Caco-2 (cell line): Measurements from ENCODE around the gene GAS7. TPM values are rescaled to one million over a fixed set of nuclear protein-coding genes. Genes with fewer than 3 reads are reported as not detected.

ENCODE experiments used
- BruUV-seq: library from RNA; stranded (reverse); fragments of 400-500 nt; replicated peaks from 2 replicates; lab custom pipeline; 2021; lab: Mats Ljungman, UMichigan
- CTCF ChIA-PET: fragments of 300-600 bp; sonication (Branson Sonifier 250); formaldehyde crosslinking; loops from one replicate; lab custom pipeline; 2022; ENCODE audit warnings: antibody characterized with exemption; lab: Charles Lee
- POLR2A ChIA-PET: fragments of 300-600 bp; sonication (Branson Sonifier 250); formaldehyde crosslinking; loops from one replicate; lab custom pipeline; 2022; ENCODE audit warnings: antibody characterized with exemption; lab: Charles Lee
- DNase-seq, 2 experiments: peaks; one replicate each; pipeline versions ENCODE4 v3.0.0 to v3.0.0-alpha.2; 2020 to 2022
- H3K27me3 ChIP-seq: replicated peaks from 2 replicates; pipeline ENCODE4 v1.6.0; 2011; ENCODE audit warnings: low read length; ENCODE audit not compliant: control insufficient read depth, insufficient read depth
- H3K36me3 ChIP-seq: 2 replicates; pipeline ENCODE4 v1.5.1; 2011; ENCODE audit warnings: low read length; ENCODE audit not compliant: control insufficient read depth, insufficient read depth
- H3K4me1 ChIP-seq: fragments of 250-450 bp; sonication (Bioruptor Pico); 2 replicates; pipeline ENCODE4 v1.5.1; 2020; ENCODE audit warnings: mild to moderate bottlenecking
- H3K4me3 ChIP-seq: 2 replicates; pipeline ENCODE4 v1.5.1; 2011; ENCODE audit warnings: low read depth, mild to moderate bottlenecking, control low read depth, low read length
- H3K9me3 ChIP-seq: fragments of 250-450 bp; sonication (Bioruptor Pico); 2 replicates; pipeline ENCODE4 v1.5.1; 2020; ENCODE audit warnings: mild to moderate bottlenecking, moderate library complexity
- H3K27ac Mint-ChIP-seq: one replicate; pipeline ENCODE4 v1.8.0; 2022; ENCODE audit warnings: mixed read lengths; ENCODE audit not compliant: unreplicated experiment
- H3K27me3 Mint-ChIP-seq: one replicate; pipeline ENCODE4 v1.8.0; 2022; ENCODE audit warnings: mixed read lengths; ENCODE audit not compliant: insufficient read depth, unreplicated experiment
- H3K36me3 Mint-ChIP-seq: one replicate; pipeline ENCODE4 v1.8.0; 2022; ENCODE audit warnings: mild to moderate bottlenecking, mixed read lengths; ENCODE audit not compliant: insufficient read depth, unreplicated experiment
- H3K4me1 Mint-ChIP-seq: one replicate; pipeline ENCODE4 v1.8.0; 2022; ENCODE audit warnings: low read depth, mixed read lengths; ENCODE audit not compliant: unreplicated experiment
- H3K4me3 Mint-ChIP-seq: one replicate; pipeline ENCODE4 v1.8.0; 2022; ENCODE audit warnings: mild to moderate bottlenecking, moderate library complexity, mixed read lengths; ENCODE audit not compliant: unreplicated experiment
- H3K9me3 Mint-ChIP-seq: one replicate; pipeline ENCODE4 v1.8.0; 2022; ENCODE audit warnings: mixed read lengths; ENCODE audit not compliant: unreplicated experiment
- CTCF ChIP-seq, 2 experiments: fragments of 200-600 bp in 1 of 2; IDR thresholded peaks; 1 replicate in 1 of 2; 2 replicates in 1 of 2; pipeline versions ENCODE4 v1.5.1 to v1.8.0; 2011 to 2022; ENCODE audit warnings: antibody characterized with exemption in 1 of 2, control low read depth in 1 of 2, inconsistent platforms in 1 of 2, low read depth in 1 of 2, low read length in 1 of 2, mild to moderate bottlenecking in 1 of 2, moderate library complexity in 1 of 2; ENCODE audit not compliant: insufficient read depth in 1 of 2, severe bottlenecking in 1 of 2, unreplicated experiment in 1 of 2
- intact Hi-C: fragments of 100-400 bp; cut with micrococcal nuclease; formaldehyde crosslinking; loops from one replicate; pipeline ENCODE4 v1.10.0; 2022; ENCODE audit not compliant: unreplicated experiment
- total RNA-seq: library from RNA; stranded (reverse); gene quantifications from 2 replicates; pipeline ENCODE4 v1.2.3, GENCODE V29; 2022

Gene GAS7
- total RNA-seq, 1 experiment from 2014 or later: 0.34 TPM

- no peaks in the 10 kb centered on the region for H3K36me3 ChIP-seq
- Mint-ChIP-seq H3K27ac (no peak overlapping the region), H3K4me1 (no peaks in the 10 kb centered on the region), H3K36me3 (no peaks in the 10 kb centered on the region), H3K4me3 (no peak overlapping the region), H3K27me3 (no peaks in the 10 kb centered on the region), H3K9me3 (peaks cover 11% of the 10 kb centered on the region)
- ChIA-PET POLR2A (no interaction called here), CTCF (no interaction called here)
- no TSS peak for BruUV-seq
- no peak overlapping the region for H3K4me3 ChIP-seq
- H3K9me3 ChIP-seq: no peaks in the 10 kb centered on the region
- no peaks in the 10 kb centered on the region for H3K27me3 ChIP-seq
- DNase-seq: no peak
- intact Hi-C loops: no loop called here
- TF ChIP-seq CTCF (IDR thresholded peaks at IDR 0.05; ENCODE audit: insufficient read depth in 1 of 2, low read depth in 1 of 2, low read length in 1 of 2, severe bottlenecking in 1 of 2, unreplicated experiment in 1 of 2): no peak
- no peaks in the 10 kb centered on the region for H3K4me1 ChIP-seq
Observed at GRCh38 chr17:10216213-10216938, 18.0 kb upstream of the GAS7 start.

GRCh38 chr17:10215286-10215685 is 16.9 kb upstream of the GAS7 start:
- BruUV-seq: no TSS peak
- ChIA-PET CTCF (no interaction called here), POLR2A (no interaction called here)
- intact Hi-C loops: no loop called here
- no peaks in the 10 kb centered on the region for H3K27me3 Mint-ChIP-seq
- H3K27ac Mint-ChIP-seq: no peak overlapping the region
- no peak for DNase-seq
- Histone ChIP-seq H3K9me3 (no peaks in the 10 kb centered on the region), H3K36me3 (no peaks in the 10 kb centered on the region), H3K27me3 (no peaks in the 10 kb centered on the region), H3K4me1 (peaks cover 6% of the 10 kb centered on the region; the same call in 1 of the 2 replicates), H3K4me3 (no peak overlapping the region)
- no peak for TF ChIP-seq CTCF (IDR thresholded peaks at IDR 0.05; ENCODE audit: insufficient read depth in 1 of 2, low read depth in 1 of 2, low read length in 1 of 2, severe bottlenecking in 1 of 2, unreplicated experiment in 1 of 2)
- peaks cover 11% of the 10 kb centered on the region for H3K9me3 Mint-ChIP-seq
- H3K36me3 Mint-ChIP-seq: no peaks in the 10 kb centered on the region
- H3K4me3 Mint-ChIP-seq: no peak overlapping the region
- no peaks in the 10 kb centered on the region for H3K4me1 Mint-ChIP-seq

GRCh38 chr17:10211666-10212065 is 13.3 kb upstream of the GAS7 start:
- no peaks in the 10 kb centered on the region for H3K36me3 ChIP-seq
- peaks cover 10% of the 10 kb centered on the region for H3K9me3 Mint-ChIP-seq
- no peak overlapping the region for H3K4me3 Mint-ChIP-seq
- DNase-seq: no peak
- no peaks in the 10 kb centered on the region for H3K27me3 Mint-ChIP-seq
- ChIA-PET POLR2A (no interaction called here), CTCF (no interaction called here)
- H3K4me1 Mint-ChIP-seq: peaks cover 7% of the 10 kb centered on the region
- H3K9me3 ChIP-seq: no peaks in the 10 kb centered on the region
- intact Hi-C loops: no loop called here
- peaks cover 6% of the 10 kb centered on the region; the same call in 1 of the 2 replicates for H3K4me1 ChIP-seq
- no peak for TF ChIP-seq CTCF (IDR thresholded peaks at IDR 0.05; ENCODE audit: insufficient read depth in 1 of 2, low read depth in 1 of 2, low read length in 1 of 2, severe bottlenecking in 1 of 2, unreplicated experiment in 1 of 2)
- H3K27me3 ChIP-seq: no peaks in the 10 kb centered on the region
- no peaks in the 10 kb centered on the region for H3K36me3 Mint-ChIP-seq
- H3K27ac Mint-ChIP-seq: no peak overlapping the region
- no TSS peak for BruUV-seq
- no peak overlapping the region for H3K4me3 ChIP-seq
